ENCODE results near the gene MPZL1.
"Not testable (repeated sequence)": the region's sequence is repeated elsewhere in the genome, so short reads cannot be mapped to it uniquely, and the experiment has no call there.

MPZL1 gene

DNA sequence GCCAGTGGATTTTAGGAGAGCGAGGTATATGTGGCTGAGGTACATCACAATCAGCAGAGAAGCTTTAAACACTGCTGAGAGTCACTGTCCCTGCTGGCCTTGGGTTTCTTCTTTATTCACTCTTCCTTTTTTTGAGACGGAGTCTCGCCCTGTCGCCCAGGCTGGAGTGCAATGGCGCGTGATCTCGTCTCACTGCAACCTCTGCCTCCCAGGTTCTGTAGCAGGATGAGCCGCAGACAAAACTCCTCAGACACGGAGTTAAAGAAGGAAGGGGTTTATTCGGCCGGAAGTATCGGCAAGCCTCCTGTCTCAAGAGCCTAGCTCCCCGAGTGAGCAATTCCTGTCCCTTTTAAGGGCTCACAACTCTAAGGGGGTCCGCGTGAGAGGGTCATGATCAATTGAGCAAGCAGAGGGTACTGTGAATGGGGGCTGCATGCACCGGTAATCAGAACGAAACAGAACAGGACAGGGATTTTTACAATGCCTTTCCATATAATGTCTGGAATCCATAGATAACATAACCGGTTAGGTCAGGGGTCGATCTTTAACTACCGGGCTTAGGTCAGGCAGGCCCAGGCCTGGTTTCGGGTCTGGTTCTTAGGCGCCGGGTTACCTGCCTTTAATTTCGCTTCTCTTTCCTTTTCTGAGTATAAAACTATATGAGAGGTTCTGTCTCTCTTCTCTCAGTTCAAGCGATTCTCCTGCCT is 1.9 kb upstream of the MPZL1 start:
- not testable (repeated sequence) for DNase-seq

DNA sequence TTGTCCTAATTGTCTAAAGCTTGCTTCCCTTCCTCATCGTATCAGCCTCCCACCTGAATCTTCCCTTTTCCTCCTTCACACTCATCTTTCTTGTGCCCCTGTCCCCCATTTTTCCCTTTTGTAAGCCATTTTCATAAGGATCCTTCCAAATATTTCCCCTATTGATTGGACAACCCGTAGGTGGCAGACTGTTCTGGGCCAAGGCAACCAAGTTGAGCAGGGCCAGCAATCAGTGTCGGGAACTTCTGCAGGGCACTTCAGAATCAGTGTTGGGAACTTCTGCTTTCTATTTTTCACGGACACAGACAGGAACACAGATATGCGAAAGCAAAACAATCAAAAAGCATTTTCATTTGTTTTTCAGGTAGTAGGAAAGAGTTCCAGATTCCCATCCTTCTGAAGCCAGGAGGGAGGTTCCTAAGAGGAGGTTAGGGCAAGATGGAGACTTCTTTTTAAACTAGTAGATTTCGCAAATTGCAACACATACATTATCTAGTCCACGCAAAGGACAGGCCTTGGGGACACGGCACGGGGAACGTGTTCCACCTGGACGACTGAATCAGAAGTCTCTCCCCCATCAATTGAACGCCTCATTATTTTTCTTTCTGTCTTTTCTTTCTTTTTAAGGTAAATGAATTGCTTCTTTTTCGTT is 691 bp upstream of the MPZL1 start:
- DNase-seq: peak; percentile 21

DNA sequence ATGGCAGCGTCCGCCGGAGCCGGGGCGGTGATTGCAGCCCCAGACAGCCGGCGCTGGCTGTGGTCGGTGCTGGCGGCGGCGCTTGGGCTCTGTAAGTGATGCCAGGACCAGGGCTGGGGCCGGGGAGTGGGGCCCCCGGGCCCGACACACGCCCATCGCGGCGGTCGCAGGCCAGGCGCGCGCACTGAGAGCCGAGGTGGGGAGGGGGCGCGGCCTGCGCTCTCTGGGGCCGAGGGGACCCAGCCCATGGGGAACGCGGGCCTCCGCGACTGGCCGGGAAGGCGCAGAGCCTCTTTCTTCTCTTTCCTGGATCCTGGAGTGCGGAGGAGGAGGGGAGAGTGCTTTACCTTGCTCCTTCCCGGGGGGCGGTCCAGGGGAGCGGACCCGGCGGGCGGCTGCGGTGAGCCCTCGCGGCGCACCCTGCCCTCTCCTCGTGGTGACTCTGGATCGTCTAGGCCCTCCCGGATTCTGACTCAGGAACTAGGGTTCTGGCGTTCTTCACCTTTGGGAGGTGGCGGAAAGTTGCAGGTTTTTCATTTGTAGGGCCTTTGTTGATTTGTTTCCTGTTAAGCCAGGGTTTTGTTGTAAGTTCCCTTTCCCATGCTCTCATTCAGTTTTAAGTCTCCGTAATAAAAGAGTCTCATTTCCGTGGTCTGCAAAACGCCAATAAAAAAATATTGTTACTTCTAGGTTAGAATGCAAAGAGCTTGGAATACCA is 529 bp downstream of the MPZL1 start:
- peak; percentile 26 to 49 for DNase-seq

DNA sequence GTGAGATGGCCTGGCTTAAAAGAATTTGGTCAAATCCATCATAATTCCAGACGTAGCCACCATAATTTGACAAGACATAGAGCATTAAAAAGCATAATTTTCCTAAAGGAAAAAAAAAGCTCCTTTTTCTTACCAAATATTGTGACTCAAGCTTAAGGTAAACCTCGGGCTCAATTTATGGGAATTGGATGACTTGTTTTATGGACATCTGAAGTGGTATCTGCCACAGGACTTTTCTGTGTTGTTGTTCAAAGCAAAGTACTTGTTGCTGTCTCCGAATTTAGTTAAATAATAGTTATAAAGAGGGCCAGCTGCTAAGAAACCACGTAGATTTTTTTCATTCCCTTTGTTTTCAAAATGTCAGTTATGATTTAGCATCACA is 1.1 kb downstream of the MPZL1 start:
- DNase-seq: no peak

DNA sequence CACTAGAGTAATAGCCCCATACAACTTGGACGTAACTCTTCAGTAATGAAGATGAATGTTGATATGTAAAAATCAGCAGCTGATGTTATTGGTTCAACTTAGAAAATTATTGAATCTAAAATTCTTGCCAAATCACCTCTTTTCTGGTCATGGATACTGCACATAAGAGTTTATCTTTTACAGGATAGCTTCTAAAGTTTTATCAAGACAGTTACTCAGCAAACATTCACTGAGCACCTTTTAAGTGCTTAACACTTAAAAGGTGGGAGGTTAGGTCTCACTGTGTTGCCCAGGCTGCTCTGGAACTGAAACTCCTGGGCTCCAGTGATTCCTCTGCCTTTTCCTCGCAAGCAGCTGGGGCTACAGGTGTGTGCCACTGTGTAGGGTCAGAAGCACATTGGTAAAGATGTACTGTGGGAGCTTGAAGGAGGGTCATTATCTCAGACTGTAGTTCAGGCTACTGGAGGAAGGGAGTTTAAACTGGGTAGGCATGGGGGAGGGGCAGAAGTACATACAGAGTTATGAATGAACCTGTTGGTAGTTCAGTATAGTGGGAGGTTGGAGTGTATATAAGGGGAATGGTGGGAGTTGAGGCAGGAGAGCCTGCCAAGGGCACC is 2.0 kb downstream of the MPZL1 start:
- no peak for DNase-seq

DNA sequence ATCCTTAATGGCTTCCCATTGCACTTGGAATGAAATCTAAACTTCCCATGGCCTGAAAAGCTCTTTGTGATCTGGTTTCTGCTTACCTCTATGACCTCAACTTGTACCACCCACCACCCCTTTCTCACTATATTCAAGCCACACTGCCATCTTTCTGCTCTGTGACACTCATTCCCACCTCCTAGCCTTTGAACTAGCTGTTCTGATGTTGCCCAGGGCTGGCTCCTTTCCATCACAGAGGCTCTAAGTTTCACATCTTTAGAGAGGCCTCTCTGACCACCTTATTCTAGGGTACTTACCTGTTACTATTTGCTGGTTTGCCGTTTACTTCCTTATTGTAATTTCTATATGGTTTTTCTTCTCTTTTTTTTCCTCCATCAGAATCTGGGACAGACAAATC is 4.2 kb downstream of the MPZL1 start:
- DNase-seq: no peak

DNA sequence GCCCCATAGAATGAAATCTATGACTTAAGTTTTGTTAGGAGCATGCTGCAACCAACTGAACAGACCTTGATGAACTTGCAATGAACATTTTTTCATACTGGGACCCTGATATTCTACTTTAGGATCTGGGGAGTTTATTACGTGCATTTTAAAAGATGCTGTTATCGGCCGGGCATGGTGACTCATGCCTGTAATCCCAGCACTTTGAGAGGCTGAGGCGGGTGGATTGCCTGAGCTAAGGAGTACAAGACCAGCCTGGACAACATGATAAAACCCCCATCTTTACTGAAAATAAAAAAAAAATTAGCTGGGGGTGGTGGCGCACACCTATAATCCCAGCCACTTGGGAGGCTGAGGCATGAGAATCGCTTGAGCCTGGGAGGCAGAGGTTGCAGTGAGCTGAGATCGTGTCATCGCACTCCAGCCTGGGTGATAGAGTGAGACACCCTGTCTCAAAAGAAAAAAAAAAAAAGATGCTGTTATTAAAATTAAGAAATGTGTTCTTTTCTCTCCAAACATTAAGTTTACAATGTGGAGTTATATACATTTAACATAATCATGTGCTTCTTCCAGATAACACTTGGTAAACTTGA is 7.1 kb downstream of the MPZL1 start:
- no peak for DNase-seq

DNA sequence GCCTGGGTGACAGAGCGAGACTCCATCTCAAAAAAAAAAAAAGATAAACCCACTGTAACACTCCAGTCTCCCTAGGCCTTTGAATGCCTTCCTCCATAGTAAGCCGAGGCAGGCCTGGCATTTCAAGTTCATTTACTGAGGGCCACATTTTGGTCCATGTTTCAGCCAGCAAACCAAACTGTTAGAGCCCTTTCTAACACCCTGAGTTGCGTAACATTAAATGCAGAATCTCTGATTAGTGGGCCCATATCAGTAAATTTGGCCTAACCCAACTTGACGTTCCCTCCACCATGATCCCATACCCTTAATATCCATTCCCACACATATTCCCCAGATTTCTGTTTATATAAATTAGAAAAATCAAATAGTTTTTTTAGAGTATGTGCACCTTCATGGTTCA is 12.4 kb downstream of the MPZL1 start:
- DNase-seq: no peak

DNA sequence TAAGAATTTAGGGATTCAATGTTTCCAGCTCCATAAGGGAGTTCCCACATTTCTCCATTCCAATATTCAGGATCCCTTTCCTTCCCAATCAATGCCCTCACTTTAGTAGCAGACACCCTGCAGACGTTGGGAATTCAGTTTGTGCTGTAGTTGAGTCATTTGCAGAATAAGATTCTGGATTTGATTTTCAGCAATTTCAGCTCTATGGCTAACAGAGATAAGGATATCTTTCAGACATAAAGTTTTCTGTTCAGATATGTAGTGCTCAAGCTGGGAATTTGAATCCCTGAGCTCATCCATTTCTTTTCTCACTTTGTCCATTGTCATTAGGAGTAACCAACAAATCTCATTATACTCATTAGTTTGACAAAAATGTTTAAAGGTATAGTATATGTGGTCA is 13.1 kb downstream of the MPZL1 start:
- no peak for DNase-seq

DNA sequence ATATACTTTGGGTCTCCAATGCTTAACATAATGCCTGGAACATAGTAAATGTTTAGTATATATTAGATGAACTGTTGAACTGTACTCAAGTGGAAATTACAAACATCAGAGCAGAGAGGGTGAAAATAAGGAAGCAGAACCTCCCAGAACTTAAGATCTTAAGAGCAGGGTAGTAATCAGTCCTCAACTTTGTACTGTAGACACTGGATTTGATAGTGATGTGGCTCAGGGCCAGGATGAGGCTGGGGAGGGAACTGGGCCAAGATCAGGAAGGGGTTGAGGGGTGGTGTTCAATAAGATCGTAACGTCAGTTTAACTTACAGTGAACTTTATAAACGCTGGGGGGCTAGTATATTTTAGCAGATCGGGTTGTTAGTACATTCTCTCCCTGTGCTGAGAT is 15.4 kb downstream of the MPZL1 start:
- no peak for DNase-seq

DNA sequence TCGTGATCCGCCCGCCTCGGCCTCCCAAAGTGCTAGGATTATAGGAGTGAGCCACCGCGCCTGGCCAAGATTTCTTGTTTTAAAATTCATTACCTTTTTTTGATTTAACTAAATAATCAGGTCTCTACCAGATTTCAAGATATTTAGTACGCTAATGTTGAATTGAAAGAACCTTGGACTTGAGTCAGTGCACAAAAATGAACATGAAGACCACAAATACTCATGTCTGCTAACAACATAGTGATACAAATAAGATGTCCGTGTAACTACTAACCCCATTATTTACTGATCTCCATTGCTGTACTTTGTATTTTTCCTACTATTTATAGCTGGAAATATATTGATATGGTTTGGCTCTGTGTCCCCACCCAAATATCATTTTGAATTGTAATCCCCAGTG is 16.4 kb downstream of the MPZL1 start:
- DNase-seq: no peak

DNA sequence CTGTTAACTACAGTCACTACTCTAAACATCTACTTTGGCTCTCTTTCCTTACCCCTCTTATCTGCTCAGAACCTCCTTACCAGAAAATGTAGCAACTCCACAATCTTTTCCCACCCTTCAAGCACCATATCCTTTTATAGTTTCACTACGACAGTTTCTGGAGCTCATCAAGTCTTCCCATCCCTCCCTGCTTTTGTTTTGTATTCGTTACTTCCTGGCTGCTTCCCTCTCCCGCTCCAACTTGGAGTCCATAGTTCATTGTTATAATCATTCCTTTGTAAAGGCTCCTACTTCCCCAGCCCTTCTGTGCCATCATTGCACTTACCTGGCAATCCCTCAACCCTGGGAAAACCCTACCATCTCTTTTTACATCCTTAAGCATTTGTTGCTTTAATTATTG is 18.0 kb downstream of the MPZL1 start:
- no peak for DNase-seq

DNA sequence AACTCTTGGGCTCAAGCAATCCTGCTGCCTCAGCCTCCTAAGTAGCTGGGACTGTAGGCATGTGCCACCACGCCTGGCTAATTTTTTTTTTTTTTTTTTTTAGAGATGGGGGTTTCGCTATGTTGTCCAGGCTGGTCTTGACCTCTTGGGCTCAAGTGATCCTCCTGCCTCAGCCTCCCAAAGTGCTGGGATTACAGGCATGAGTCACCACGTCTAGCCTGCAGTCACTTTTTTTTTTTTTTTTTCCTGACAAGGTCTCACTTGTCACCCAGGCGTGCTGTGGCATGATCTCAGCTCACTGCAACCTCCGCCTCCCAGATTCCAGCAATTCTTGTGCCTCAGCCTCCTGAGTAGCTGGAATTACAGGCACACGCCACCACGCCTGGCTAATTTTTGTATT is 19.3 kb downstream of the MPZL1 start:
- not testable (repeated sequence) for DNase-seq

DNA sequence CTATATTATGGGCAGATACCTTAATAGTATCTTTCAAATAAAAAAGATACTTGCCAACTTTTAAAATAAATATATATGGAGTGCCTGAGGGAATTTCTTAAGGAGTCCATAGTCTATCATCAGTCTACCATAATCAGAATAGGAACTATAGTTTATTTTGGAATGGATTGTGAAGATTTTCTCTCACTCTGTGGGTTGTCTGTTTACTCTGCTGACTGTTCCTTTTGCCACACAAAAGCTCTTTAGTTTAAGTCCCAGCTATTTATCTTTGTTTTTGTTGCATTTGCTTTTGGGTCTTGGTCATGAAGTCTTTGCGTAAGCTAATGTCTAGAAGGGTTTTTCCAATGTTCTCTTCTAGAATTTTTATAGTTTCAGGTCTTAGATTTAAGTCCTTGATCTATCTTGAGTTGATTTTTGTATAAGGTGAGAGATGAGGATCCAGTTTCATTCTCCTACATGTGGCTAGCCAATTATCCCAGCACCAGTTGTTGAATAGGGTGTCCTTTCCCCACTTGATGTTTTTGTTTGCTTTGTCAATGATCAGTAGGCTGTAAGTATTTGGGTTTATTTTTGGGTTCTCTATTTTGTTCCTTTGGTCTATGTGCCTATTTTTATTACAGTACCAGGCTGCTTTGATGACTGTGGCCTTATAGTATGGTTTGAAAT is 20.7 kb downstream of the MPZL1 start:
- DNase-seq: not testable (repeated sequence)

DNA sequence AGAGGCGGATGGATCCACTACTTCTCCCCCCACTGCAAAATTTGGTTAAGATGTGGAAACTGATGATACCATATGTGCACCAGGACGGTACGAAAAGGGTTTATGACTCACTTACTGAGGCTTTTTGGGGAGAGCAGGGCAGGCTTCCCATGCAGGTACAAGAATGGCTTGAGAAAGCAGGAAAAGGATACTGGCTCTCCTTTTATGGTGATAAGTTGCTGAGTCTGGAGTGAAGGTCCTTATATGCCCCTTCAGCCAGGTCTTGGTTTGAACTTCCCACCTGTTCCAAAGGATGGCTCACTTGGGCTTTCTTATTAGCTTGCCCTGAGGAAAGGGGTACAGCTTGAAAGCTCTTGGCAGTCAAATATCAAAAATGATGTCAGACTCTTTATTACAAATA is 23.1 kb downstream of the MPZL1 start:
- DNase-seq: no peak

DNA sequence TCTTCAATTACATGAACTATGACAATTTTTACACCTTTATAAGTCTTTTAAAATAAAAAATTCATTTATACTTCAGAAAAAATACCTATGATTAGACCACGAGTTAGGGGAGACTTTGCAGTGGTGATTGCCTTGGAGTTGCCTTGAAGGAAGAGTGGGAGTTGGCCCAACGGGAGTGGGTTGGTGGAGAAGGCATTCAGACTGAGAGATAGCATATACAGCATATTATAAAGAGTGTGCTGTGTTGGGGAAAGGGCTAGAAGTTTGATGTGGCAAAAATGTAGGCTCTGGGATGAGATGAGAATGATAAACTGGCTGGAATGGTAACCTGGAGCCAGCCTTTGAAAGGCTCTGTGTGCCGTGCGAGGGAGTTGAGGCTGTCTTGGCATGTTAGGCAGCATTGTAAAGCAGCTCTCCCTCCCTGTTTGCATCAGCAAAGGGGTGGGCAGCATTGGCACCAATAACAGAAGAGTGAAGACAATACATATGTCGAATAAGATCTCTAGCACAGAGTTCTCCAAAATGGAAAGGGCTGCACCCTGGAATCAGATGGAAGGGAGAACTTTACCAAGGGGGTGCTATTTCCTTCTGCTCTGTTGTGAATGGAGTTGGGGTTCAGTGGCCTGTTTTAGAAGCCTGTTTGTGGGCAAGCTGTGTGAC is 24.4 kb downstream of the MPZL1 start:
- no peak for DNase-seq

DNA sequence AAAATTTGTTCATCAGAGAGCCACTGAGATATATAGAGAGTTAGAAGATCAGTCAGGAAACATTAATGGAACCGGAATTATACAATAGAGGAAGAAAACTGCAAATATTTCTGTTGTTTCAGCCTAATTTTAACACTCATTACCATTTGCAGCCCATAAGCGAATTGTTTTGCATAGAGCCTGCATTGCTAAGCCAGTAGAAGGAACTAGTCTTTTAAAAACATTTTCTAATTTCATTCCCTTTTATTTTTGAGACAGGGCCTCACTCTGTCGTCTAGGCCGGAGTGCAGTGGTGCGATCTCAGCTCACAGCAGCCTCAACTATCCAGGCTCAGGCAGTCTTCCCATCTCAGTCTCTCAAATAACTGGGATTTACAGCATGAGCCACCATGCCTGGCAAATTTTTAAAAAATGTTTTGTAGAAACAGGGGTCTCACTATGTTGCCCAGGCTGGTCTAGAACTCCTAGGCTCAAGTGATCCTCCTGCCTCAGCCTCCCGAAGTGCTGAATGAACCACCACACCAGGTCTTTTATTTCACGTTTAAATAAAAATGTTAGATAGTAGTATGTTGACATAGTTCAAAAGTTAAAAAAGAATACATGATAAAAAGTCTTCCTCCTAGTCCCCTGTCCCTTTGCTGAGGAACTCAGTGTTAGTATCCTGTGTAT is 25.3 kb downstream of the MPZL1 start:
- no peak for DNase-seq

DNA sequence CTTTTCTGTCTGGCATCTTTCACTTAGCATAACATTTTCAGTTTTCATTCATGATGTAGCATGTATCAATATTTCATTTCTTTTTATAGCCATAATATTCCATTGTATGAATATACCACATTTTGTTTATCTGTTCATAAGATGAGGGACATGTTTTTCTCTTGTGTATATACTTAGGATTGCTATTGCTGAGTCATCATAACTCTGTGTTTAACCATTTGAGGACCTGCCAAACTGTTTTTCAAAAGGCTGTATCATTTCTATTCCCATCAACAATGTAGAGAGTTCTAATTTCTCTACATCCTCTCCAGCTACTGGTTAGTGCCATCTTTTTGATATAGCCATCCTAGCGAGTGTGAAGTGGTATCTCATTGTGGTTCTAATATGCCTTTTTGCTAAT is 26.2 kb downstream of the MPZL1 start:
- no peak for DNase-seq

DNA sequence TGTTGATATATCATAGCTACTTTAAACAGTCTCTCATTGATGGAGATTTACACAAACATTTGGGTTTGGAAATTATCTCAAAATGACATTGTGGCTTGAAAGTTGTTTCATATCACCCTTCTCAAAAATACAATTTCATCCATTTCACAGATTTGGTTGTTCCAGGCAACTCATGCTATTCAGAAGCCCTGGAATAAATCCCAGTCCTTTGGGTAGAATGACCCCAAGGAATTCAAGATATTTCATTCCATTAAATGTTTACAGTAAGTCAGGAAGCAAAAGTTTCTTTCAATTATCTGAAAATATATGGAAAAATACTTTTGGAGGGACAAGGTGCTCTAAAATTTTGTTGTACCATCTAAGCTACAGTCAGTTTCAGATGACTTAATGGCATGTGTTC is 27.1 kb downstream of the MPZL1 start:
- no peak for DNase-seq

DNA sequence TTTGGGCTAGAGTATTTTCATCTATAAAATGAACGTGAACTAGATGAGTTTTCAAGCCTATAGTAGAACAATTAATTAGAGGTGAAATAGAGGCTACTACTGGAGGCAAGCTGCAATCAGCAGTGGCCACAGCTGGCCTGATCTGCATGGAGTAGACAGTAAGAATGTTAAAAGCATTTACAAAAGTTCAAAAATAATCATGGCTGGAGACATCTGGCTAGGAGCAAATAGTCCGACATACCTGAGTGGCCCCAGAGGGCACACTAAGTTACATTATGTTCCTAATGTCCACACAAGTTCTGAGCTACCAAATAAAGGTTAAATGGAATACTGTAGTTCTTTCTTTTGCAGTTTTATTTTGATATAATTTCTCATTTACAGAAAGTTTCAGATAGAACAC is 28.0 kb downstream of the MPZL1 start:
- no peak for DNase-seq

DNA sequence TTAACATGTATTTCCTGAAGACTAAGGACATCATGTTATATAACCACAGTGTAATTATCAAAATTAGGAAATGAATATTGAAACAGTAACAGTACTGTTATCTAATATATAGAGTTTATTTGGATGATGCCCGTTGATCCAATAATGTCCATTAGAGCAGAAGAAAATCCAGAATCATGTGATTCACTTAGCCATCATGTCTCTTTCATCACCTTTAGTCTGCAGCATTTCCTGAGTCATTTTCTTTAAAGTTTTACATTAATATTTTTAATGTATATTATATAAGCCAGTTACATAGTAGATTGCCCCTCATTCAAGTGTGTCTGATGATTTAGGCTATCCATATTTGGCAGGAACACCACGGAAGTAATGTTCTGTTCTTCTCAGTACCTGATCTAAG is 28.9 kb downstream of the MPZL1 start:
- no peak for DNase-seq

DNA sequence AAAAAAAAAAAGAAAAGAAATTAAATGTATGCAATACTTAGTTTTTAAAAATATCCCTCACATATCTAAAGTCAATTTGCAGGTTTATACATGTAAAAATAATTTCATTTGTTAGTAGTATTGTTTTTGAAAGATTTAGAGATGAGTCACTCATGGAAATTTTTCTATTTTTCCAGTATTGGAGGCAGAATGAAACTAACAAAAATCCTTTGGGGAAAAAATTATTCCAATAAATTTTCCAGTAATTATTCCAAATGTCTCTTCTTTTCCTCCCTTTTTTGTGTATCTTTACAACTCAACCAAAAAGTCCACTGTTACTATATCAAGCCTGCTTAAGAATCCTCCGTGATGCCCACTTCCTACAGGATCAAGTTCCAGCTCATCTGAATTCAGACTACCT is 29.9 kb downstream of the MPZL1 start:
- no peak for DNase-seq

All from SHP77 (cell line).